CD8-positive, alpha-beta memory T cell (primary cell): ENCODE measurements around the gene ADORA2A. TPM values are rescaled to one million over a fixed set of nuclear protein-coding genes. Genes with fewer than 3 reads are reported as not detected.

Source experiments
- CTCF ChIA-PET: fragments of 350-600 bp; sonication (Branson Sonifier 250); formaldehyde crosslinking; loops from one replicate; lab custom pipeline; 2021; ENCODE audit warnings: antibody characterized with exemption; lab: Charles Lee
- POLR2A ChIA-PET: fragments of 350-600 bp; sonication (Branson Sonifier 250); formaldehyde crosslinking; loops from one replicate; lab custom pipeline; 2021; ENCODE audit warnings: antibody characterized with exemption; lab: Charles Lee
- DNase-seq, 5 donors: peaks; one replicate each; pipeline versions ENCODE4 v3.0.0 to v3.0.0-alpha.2; 2020 to 2022; ENCODE audit warnings: mixed read lengths in 1 of 5
- H3K27ac ChIP-seq: one replicate; pipeline ENCODE4 v1.7.0; 2013; ENCODE audit warnings: low read depth, mild to moderate bottlenecking, low read length, moderate library complexity
- H3K27me3 ChIP-seq: 2 replicates; pipeline ENCODE4 v1.7.0; 2013; ENCODE audit warnings: low read length, mild to moderate bottlenecking; ENCODE audit not compliant: insufficient read depth, poor library complexity, severe bottlenecking
- H3K36me3 ChIP-seq: 2 replicates; pipeline ENCODE4 v1.7.0; 2013; ENCODE audit warnings: mild to moderate bottlenecking, low read length, moderate library complexity; ENCODE audit not compliant: insufficient read depth
- H3K4me1 ChIP-seq: 2 replicates; pipeline ENCODE4 v1.7.0; 2013; ENCODE audit warnings: mild to moderate bottlenecking, low read length, moderate library complexity; ENCODE audit not compliant: insufficient read depth
- H3K4me3 ChIP-seq: 2 replicates; pipeline ENCODE4 v1.7.0; 2013; ENCODE audit warnings: mild to moderate bottlenecking, low read length
- H3K9me3 ChIP-seq: 2 replicates; pipeline ENCODE4 v1.7.0; 2013; ENCODE audit warnings: mild to moderate bottlenecking, low read length
- H3K27ac Mint-ChIP-seq, 8 donors: one replicate each; pipeline ENCODE4 v1.8.0; 2020 to 2021; ENCODE audit warnings: mixed read lengths in 8 of 8, mild to moderate bottlenecking in 6 of 8, inconsistent platforms in 3 of 8, moderate library complexity in 3 of 8
- H3K27me3 Mint-ChIP-seq, 2 donors: one replicate each; pipeline ENCODE4 v1.8.0; 2020 to 2021; ENCODE audit warnings: mixed read lengths in 2 of 2, mild to moderate bottlenecking in 1 of 2, moderate library complexity in 1 of 2
- H3K36me3 Mint-ChIP-seq, 3 donors: one replicate each; pipeline ENCODE4 v1.8.0; 2020 to 2021; ENCODE audit warnings: mixed read lengths in 3 of 3, inconsistent platforms in 1 of 3, mild to moderate bottlenecking in 1 of 3
- H3K4me1 Mint-ChIP-seq, 3 donors: one replicate each; pipeline ENCODE4 v1.8.0; 2020 to 2021; ENCODE audit warnings: mixed read lengths in 3 of 3, inconsistent platforms in 1 of 3, mild to moderate bottlenecking in 1 of 3
- H3K4me3 Mint-ChIP-seq, 7 donors: one replicate each; pipeline ENCODE4 v1.8.0; 2020 to 2021; ENCODE audit warnings: mixed read lengths in 7 of 7, mild to moderate bottlenecking in 6 of 7, moderate library complexity in 4 of 7, inconsistent platforms in 2 of 7
- H3K9me3 Mint-ChIP-seq, 5 donors: one replicate each; pipeline ENCODE4 v1.8.0; 2020 to 2022; ENCODE audit warnings: mixed read lengths in 5 of 5, mild to moderate bottlenecking in 3 of 5, moderate library complexity in 2 of 5, inconsistent platforms in 1 of 5
- polyA plus RNA-seq: library from polyadenylated mRNA; unstranded; fragments of 300-500 nt; fragmentation: Illumina TruSeq; gene quantifications from one replicate; pipeline ENCODE4 v1.2.3, GENCODE V29; 2021
- total RNA-seq, 2 experiments: library from RNA; stranded (reverse); gene quantifications; one replicate each; pipeline ENCODE4 v1.2.3, GENCODE V29; 2021

Gene ADORA2A
- total and polyA plus RNA-seq, 3 experiments from 2014 or later, result 23.2 to 89.6 (median 26.7) TPM

DNA sequence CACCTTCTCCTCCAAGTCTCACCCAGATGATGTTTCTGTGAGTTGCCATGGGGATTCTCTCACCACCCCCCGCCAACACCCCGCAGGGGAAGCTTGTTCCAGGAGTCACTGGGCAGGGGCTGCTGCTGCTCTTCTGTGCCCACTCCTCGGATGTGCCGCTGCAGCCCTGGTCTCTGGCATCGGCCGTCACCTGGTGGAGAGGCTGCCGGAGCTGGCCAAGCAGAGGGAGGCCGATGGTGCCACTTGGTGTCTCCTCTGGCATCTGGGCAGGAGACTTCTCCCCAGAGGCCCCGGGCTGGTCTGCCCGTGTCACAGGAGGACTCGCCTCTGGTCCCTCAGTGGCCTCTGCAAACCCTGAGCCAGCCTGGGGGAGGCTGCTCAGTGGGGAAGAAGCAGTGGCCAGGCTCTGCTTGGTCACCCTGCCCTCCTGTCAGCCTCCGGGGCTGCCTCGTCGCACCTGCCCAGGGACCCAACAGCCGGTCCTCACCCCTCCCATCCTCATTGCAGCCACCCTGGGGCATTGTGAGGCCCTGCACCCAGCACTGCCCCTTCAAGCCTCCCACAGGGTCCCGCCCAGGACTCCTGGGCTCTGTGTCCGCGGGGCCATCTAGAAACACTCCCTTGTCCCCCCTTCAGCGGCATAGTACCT lies 424 bp upstream of the ADORA2A start:
- peak in 3 of 5 donors; percentile 35 to 70 (median 65) for DNase-seq
- CTCF ChIA-PET, result interaction anchor here (0.9 to 7.6 kb wide), 7 partner anchors 9 to 101 kb away, joined by 3 to 67 read pairs (median 5); no protein-coding TSS in a partner anchor
- H3K4me1 Mint-ChIP-seq, result peaks cover 51 to 80% (median 56%) of the 10 kb centered on the region in 3 donors
- no peaks in the 10 kb centered on the region for H3K9me3 ChIP-seq
- peaks cover 0 to 14% (median 0%) of the 10 kb centered on the region in 3 donors for H3K36me3 Mint-ChIP-seq
- H3K4me3 Mint-ChIP-seq, result peak overlapping the region; percentile 86 to 99 (median 90)
- no peaks in the 10 kb centered on the region for H3K36me3 ChIP-seq
- H3K4me1 ChIP-seq, result peaks cover 63% of the 10 kb centered on the region
- H3K4me3 ChIP-seq, result peak overlapping the region; percentile 95
- peak overlapping the region; percentile 87 to 100 (median 92) for H3K27ac Mint-ChIP-seq
- no peaks in the 10 kb centered on the region for H3K27me3 ChIP-seq
- POLR2A ChIA-PET, result interaction anchor here (0.5 to 1.3 kb wide), 4 partner anchors 9 to 190 kb away, joined by 3 to 7 read pairs (median 4); no protein-coding TSS in a partner anchor
- H3K9me3 Mint-ChIP-seq, result no peaks in the 10 kb centered on the region
- peak overlapping the region; percentile 91 for H3K27ac ChIP-seq
- H3K27me3 Mint-ChIP-seq, result peaks cover 0 to 3% of the 10 kb centered on the region in 2 donors

DNA sequence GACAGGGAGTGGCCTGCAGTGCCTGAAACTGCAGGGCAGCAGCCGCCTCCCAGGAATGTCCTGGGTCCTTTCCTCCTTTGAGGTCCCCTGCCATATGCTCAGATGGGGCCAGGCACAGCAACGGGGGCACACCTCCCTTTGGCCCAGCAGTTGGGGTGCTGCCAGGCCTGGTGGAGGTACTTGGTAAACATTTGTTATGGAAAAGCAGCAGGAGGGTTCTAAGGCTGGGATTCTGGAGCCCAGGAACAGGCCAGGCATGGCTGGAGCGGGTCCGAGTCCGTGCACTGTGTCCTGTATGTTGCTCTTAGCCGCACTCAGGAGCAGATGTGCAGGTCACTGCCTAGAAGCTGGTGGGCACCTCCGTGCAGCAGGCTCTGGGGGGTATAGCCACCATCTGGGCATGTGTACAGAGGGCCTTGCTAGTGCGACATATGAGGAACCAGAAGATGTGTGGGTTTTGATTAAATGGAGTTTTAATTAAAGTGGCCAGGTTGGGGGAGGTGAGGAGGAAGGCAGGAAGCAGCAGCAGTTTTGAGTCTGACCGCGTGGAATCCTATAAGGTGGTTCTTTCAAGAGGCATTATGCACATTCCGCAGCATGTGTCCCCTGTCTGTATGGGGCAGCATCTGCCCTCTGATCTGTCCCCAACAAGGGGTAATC lies 1.5 kb downstream of the ADORA2A start:
- peaks cover 0 to 24% (median 0%) of the 10 kb centered on the region in 3 donors for H3K36me3 Mint-ChIP-seq
- H3K27ac Mint-ChIP-seq, result peak overlapping the region; percentile 87 to 100 (median 92)
- no peaks in the 10 kb centered on the region for H3K27me3 Mint-ChIP-seq
- H3K27ac ChIP-seq, result peak overlapping the region; percentile 91
- H3K9me3 ChIP-seq, result no peaks in the 10 kb centered on the region
- DNase-seq, result peak in 2 of 5 donors; percentile 32 to 44
- H3K4me3 ChIP-seq, result peak overlapping the region; percentile 95
- H3K9me3 Mint-ChIP-seq, result no peaks in the 10 kb centered on the region
- CTCF ChIA-PET, result interaction anchor here (0.7 to 7.6 kb wide), 4 partner anchors 7 to 77 kb away, joined by 3 to 67 read pairs (median 6); no protein-coding TSS in a partner anchor
- H3K4me3 Mint-ChIP-seq, result peak overlapping the region; percentile 86 to 99 (median 90)
- H3K36me3 ChIP-seq, result peaks cover 3% of the 10 kb centered on the region
- POLR2A ChIA-PET, result no interaction called here
- H3K4me1 Mint-ChIP-seq, result peaks cover 57 to 91% (median 72%) of the 10 kb centered on the region in 3 donors
- H3K27me3 ChIP-seq, result no peaks in the 10 kb centered on the region
- peaks cover 82% of the 10 kb centered on the region for H3K4me1 ChIP-seq

- Mint-ChIP-seq H3K36me3 (peaks cover 0 to 30% (median 0%) of the 10 kb centered on the region in 3 donors), H3K4me1 (peaks cover 65 to 96% (median 80%) of the 10 kb centered on the region in 3 donors), H3K27me3 (no peaks in the 10 kb centered on the region), H3K27ac (peak overlapping the region; percentile 87 to 100 (median 92)), H3K9me3 (no peaks in the 10 kb centered on the region), H3K4me3 (peak overlapping the region; percentile 86 to 99 (median 90))
- peaks cover 3% of the 10 kb centered on the region for H3K36me3 ChIP-seq
- H3K4me1 ChIP-seq, result peaks cover 86% of the 10 kb centered on the region
- peak overlapping the region; percentile 95 for H3K4me3 ChIP-seq
- H3K27me3 ChIP-seq, result no peaks in the 10 kb centered on the region
- H3K27ac ChIP-seq, result peak overlapping the region; percentile 28
- ChIA-PET POLR2A (no interaction called here), CTCF (interaction anchor here (0.7 to 1.3 kb wide), 3 partner anchors 17 to 76 kb away, joined by 3 read pairs; no protein-coding TSS in a partner anchor)
- DNase-seq, result peak in 4 of 5 donors; percentile 37 to 68 (median 46)
- no peaks in the 10 kb centered on the region for H3K9me3 ChIP-seq
These were observed 2.3 kb downstream of the ADORA2A start for GRCh38 chr22:24429411-24430365.

DNA sequence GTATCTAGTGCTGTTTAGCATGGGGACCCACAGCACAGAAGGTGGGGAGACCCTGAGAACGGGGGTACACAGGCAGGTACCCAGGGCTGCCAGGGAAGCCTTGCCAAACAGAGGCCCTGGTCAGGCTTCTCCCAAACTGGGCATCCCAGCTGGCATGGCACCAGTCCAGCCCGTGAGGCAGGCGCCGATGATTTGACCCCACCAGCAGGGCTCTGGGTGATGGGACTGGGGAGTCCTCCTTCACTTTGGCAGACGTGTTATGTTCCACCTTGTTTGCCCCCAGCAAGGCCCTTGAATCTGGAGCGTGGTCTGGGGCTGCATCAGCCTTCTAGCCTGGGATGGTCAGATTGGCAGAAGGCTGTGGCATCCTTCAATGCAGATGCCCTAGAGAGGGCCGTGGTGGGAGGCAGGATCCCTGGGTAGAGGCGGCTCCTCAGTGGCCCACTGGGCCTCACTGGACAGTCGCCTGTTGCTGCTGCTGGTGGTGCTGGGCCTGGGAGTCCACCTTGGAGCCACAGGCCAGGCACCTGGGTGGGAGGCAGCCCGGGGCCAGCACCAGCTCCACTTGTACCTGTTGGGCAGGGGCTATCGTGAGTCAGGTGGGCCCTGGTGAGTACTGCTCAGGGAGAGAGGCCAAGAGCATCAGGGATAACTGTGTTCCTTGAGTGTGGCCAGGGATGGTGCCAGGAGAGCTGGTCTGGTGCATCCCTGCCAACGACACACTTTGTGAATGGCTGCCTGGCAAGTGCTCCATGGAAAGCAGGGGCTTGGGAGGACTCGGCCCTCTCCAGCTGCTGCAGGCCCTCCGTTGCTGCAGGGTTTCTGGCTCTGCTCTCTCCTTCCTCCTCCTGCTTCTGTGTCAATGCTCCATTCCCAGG lies 3.3 kb downstream of the ADORA2A start:
- peaks cover 89% of the 10 kb centered on the region for H3K4me1 ChIP-seq
- H3K4me3 ChIP-seq, result peak overlapping the region; percentile 95
- Mint-ChIP-seq H3K36me3 (peaks cover 0 to 33% (median 0%) of the 10 kb centered on the region in 3 donors), H3K4me3 (peak overlapping the region in 4 of 7 donors; percentile 23 to 87 (median 61)), H3K9me3 (no peaks in the 10 kb centered on the region), H3K27ac (peak overlapping the region; percentile 57 to 97 (median 90)), H3K27me3 (no peaks in the 10 kb centered on the region), H3K4me1 (peaks cover 70 to 99% (median 85%) of the 10 kb centered on the region in 3 donors)
- H3K27me3 ChIP-seq, result no peaks in the 10 kb centered on the region
- ChIA-PET POLR2A (interaction anchor here (0.6 kb wide), 1 partner anchor 557 kb away, joined by 3 read pairs; no protein-coding TSS in a partner anchor), CTCF (interaction anchor here (1.3 kb wide), 1 partner anchor 16 kb away, joined by 3 read pairs; no protein-coding TSS in a partner anchor)
- H3K9me3 ChIP-seq, result no peaks in the 10 kb centered on the region
- H3K36me3 ChIP-seq, result peaks cover 3% of the 10 kb centered on the region
- peak in 1 of 5 donors; percentile 44 for DNase-seq
- no peak overlapping the region for H3K27ac ChIP-seq

- Histone ChIP-seq H3K36me3 (peaks cover 3% of the 10 kb centered on the region), H3K27me3 (no peaks in the 10 kb centered on the region), H3K9me3 (no peaks in the 10 kb centered on the region), H3K27ac (no peak overlapping the region), H3K4me1 (peaks cover 89% of the 10 kb centered on the region), H3K4me3 (no peak overlapping the region)
- Mint-ChIP-seq H3K4me1 (peaks cover 65 to 96% (median 83%) of the 10 kb centered on the region in 3 donors), H3K27ac (peak overlapping the region; percentile 68 to 97 (median 88)), H3K27me3 (no peaks in the 10 kb centered on the region), H3K4me3 (peak overlapping the region in 5 of 7 donors; percentile 18 to 59 (median 32)), H3K9me3 (no peaks in the 10 kb centered on the region), H3K36me3 (peaks cover 0 to 38% (median 0%) of the 10 kb centered on the region in 3 donors)
- POLR2A ChIA-PET, result interaction anchor here (0.6 kb wide), 2 partner anchors 97 to 558 kb away, joined by 3 to 9 read pairs; no protein-coding TSS in a partner anchor
- CTCF ChIA-PET, result no interaction called here
- no peak for DNase-seq
These were observed 4.1 kb downstream of the ADORA2A start for GRCh38 chr22:24431309-24432034.

DNA sequence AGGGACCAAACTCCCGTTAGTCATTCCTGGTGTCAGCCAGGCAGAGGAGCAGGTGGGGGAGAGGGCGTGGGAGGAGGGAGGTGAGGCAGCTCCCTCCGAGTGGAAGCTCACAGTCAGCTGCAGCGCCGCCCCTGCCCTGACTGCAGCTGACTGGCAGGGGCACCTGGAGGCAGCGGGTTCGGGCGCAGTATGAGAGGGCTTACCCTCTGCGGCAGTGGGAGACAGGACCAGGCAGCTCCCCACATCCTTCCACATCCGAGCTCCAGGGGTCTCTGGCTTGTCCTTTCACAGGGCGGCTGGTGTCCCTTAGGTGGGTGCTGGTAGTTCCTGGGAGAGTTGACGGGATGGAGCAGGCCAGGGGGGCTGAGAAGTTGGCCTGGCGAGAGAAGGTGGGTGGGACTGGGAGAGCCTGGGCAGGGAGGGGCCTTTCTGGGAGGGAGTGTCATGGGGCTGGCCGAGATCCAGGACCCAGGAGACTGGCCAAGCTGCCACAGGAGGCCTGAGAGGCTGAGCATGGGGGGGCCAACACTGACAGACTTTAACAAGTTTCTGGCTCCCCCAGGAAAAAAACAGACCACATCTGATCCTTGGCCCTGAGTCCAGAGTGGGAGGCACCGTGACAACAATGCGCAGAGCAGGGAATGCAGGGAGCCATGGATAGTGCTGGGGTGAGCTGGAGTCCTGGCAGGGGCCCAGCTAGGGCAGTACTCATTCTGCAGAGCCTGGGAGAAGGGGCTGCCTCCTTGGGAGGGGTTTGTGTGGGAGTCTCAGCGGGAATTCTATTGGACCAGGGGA lies 4.9 kb downstream of the ADORA2A start:
- DNase-seq, result peak in 2 of 5 donors; percentile 32 to 40
- Mint-ChIP-seq H3K9me3 (no peaks in the 10 kb centered on the region), H3K36me3 (peaks cover 0 to 45% (median 1%) of the 10 kb centered on the region in 3 donors), H3K27ac (peak overlapping the region; percentile 67 to 97 (median 89)), H3K4me1 (peaks cover 65 to 96% (median 83%) of the 10 kb centered on the region in 3 donors), H3K27me3 (no peaks in the 10 kb centered on the region), H3K4me3 (peak overlapping the region in 3 of 7 donors; percentile 32 to 74 (median 41))
- Histone ChIP-seq H3K36me3 (peaks cover 3% of the 10 kb centered on the region), H3K4me3 (no peak overlapping the region), H3K27ac (peak overlapping the region; percentile 10), H3K9me3 (no peaks in the 10 kb centered on the region), H3K27me3 (no peaks in the 10 kb centered on the region), H3K4me1 (peaks cover 89% of the 10 kb centered on the region)
- ChIA-PET POLR2A (no interaction called here), CTCF (interaction anchor here (6.9 kb wide), 1 partner anchor 7 kb away, joined by 67 read pairs; the partner anchor contains the start of gene ADORA2A)
